Dermis blood vessel endothelial cell (primary cell): ENCODE data around the gene EXT2. TPM values are rescaled to one million over a fixed set of nuclear protein-coding genes. Genes with fewer than 3 reads are reported as not detected.

Experiments used
- DNase-seq: peaks from one replicate; pipeline ENCODE4 v3.0.0; 2010
- total RNA-seq: library from RNA; depleted of rRNA; stranded (reverse); fragments of >200 nt; gene quantifications from 2 replicates; pipeline ENCODE4 v1.2.3, GENCODE V29; 2014

The EXT2 gene
- total RNA-seq, 1 donor from 2014 or later = 149 TPM

- DNase-seq = no peak
Measured at GRCh38 chr11:44246726-44247125, 151.2 kb downstream of the EXT2 start.

- DNase-seq = no peak
Measured at GRCh38 chr11:44247508-44247907, 152.0 kb downstream of the EXT2 start.

GRCh38 chr11:44248109-44248508, 152.6 kb downstream of the EXT2 start:
- no peak for DNase-seq

DNA sequence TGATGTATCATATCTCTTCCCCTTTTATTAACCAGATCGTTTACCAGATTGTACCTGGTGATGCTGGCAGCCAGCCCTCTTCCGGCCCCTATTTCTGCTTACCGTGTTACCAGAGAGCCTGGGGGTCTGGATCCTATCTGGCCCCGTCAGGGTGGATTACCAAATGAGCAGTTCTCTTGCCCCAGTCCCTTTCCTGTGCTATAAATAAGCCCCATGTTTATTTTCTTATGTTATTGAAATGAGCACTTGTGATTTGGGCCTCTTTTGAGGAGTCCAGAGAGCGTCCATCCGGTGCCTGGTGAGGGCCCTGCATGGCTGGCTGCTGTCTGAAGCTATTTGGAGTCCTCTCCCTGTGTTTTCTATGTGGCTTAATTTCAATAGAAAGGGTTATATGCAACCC, 154.9 kb downstream of the EXT2 start:
- DNase-seq = no peak

DNA sequence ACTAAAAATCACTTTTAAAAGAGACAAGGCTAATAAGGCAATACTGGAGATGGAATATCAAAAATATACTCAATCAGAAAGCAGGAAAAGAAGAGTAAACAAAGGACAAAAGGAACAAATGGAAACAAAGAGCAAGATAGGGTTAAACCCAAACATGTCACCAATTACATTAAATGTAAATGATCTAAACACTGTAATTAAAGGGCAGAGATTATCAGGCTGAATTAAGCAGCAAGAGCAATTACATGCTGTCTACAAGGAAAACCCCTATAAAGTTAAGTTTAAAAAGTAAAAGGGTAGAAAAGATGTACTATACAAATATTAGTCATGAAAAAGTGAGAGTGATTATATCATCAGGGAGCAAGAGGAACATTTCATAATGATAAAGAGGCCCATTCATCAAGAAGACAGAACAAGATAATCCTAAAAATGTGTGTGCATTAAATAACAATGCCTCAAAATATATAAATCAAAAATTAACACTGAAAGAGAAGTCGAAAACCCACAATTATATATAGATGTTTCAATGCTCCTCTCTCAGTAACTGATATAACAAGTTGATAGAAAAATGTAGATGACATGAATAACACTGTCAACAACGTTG, 157.6 kb downstream of the EXT2 start:
- no peak for DNase-seq

DNA sequence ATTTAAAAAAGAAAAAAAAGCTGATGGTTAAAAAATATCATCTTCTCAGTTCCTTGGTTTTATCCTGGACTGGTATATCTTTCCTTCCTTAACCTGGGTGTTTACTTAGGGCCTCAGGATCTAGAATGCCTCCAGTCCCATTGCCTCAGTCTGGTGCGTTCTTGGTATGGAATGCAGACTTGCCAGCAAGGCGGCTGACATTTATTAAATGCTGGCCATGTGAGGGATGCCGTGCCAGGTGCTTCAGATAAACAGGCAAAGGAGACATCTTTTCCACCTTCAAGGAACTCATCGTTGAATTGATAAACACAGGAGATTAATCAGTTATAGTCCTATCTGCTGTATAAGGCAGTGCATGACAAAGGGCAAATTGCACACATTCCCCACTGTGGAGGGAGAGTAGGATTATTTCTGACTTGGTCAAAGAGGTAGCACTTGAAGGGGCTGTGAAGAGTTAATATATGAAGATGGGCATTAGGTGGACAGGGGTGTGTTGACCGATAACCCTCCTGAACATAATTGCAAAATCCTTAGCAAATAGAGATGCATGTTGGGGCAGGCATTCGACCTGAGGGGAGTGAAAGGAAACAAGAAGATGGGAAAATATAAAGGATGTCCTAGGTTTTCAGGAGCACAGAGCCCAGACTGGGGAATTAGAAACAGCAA, 160.1 kb downstream of the EXT2 start:
- no peak for DNase-seq

DNA sequence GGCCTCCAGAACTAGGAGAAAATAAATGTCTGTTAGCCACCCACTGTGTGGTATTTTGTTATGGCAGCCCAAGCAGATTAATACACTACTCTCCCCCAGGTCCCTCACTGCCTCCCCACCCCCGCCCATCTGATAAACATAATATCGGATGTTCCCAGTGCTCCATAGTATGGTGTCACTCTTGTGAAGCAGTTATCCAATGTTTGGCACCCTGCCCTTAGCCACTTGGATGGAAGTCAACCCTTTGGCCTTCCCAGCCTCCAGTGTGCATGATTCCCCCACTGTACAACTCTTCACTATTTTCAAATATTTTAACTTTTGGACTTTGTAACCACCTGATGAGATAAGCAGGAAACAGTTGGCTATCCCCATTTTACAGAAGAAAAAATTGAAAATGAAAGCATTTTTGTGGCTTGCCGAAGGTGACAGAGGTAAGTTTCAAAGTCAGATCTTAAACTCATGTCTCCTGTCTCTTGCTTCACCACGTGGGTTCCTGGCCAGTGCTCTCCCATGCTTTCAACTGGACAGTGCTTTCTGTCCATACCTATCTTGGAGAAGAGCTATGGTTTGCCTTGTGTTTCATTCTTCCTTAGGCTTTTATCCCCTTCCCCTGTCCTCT, 161.3 kb downstream of the EXT2 start:
- DNase-seq = no peak

GRCh38 chr11:44257338-44258189, 162.1 kb downstream of the EXT2 start:
- no peak for DNase-seq

DNA sequence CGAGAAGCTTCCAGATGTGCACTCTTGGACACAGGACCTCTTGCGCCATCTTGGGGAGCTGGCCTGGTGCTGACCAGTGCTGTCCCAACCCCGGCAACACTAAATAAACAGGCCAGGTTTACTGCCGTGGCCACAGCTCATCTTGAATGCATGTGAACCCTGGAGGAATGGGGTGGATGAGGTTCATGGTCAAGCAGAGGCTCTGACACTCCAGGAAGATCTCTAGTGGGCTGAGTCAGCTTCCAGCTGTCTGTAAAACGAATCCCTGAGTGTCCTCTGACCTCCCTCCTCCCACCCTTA, 162.7 kb downstream of the EXT2 start:
- DNase-seq = no peak

DNA sequence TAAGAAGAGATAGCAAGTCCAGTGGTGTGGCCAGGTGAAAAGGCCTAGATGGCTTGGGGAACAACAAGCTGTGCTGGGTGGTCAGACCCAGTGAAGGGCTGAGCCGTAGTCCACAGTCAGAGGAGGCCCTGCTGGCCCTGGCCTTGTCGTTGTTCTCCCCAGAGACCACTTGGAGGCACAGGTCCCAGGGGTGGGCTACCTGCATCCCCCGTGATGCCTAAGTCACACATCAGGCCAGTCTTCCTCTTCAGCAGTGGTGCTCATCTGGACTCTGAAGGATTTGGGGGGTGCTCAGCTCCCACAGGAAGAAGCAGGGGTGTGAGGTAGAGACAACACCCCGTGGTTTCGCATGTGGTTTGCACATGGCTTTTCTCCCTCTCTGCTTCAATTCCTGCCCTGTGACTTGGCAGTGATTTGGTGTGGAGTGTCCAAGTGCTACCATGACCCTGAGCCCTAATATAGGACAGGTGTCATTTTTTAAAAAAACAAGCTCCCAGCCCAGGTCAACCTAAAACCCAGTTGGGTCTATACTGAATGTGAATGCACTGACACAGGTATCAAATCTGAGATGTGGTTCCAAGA, 163.5 kb downstream of the EXT2 start:
- no peak for DNase-seq

DNA sequence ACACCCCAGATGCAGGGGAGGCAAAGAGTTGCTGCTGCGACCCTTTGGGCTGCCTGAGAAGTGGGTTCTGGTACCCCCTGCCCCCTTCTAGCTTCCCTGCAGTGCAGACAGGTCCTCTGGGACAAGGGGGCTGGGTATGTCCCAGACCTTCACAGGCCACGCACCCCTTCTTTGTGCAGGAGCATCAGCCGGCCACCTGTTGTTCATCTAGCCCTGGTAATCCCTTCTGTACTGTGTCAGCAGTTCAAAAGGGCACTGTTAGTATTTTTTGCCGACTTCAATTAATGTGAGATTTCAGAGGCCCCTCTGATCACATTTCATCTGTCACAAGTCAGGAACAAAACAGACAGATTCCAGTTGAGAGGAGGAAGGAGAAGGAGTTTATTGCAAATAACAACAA, 164.6 kb downstream of the EXT2 start:
- no peak for DNase-seq

GRCh38 chr11:44261800-44262591, 166.5 kb downstream of the EXT2 start:
- no peak for DNase-seq

DNA sequence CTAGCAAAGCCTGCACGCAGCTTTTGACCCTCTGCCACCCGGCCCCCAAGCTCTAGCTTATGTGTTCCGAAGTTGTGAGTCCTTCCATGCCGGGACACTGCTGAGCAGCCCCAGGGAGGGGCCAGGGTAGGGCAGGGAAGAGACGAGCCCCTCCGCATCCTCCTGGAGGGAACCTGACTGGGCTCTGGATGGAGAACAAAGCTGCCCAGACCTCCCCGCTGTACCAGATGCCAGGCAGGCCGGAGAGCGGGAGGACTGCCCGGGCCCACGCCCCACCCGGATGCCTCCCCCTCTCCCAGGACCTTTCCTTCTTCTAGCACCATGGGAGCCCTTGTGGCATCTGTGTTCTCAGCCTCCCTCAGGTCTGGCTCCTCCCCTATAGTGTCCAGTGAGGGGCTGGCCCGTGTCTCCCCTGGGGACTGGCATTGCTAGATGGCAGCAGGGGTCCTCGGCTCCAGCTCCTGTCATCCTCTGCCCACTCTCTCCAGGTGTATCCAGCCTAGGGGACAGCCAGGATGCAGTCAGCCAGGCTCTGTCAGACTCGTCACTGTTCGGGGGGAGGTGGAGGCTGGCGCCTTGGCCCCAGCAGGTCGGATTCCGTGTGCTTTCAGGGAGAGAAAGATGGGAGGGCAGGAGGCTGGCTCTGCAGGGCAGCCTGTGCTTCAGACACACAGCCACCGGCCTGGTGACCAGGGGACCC, 168.4 kb downstream of the EXT2 start:
- no peak for DNase-seq

- no peak for DNase-seq
Measured at GRCh38 chr11:44264438-44264749, 168.9 kb downstream of the EXT2 start.

DNA sequence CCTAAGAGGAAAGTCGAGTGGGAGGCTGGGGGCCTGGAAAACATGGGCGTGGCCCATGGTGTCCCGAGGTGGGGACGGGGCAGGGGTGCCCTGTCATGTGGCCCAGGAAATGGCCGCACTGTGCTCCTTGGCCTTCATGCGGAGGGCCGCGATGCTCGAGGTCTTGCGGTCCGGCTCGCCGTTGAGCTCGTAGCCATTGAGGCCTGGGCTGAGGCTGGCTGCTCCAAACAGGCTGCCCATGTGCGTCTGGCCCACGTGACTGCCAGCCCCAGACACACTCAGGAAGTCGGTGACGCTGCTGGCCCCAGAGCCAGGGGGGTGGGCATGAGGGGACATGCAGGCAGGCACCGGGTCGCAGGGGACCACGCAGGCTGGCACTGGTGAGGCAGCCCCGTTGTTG, 169.3 kb downstream of the EXT2 start:
- DNase-seq = no peak

GRCh38 chr11:44266056-44266780, 170.7 kb downstream of the EXT2 start:
- no peak for DNase-seq

- DNase-seq = no peak
Measured at GRCh38 chr11:44267006-44267749, 171.7 kb downstream of the EXT2 start.

DNA sequence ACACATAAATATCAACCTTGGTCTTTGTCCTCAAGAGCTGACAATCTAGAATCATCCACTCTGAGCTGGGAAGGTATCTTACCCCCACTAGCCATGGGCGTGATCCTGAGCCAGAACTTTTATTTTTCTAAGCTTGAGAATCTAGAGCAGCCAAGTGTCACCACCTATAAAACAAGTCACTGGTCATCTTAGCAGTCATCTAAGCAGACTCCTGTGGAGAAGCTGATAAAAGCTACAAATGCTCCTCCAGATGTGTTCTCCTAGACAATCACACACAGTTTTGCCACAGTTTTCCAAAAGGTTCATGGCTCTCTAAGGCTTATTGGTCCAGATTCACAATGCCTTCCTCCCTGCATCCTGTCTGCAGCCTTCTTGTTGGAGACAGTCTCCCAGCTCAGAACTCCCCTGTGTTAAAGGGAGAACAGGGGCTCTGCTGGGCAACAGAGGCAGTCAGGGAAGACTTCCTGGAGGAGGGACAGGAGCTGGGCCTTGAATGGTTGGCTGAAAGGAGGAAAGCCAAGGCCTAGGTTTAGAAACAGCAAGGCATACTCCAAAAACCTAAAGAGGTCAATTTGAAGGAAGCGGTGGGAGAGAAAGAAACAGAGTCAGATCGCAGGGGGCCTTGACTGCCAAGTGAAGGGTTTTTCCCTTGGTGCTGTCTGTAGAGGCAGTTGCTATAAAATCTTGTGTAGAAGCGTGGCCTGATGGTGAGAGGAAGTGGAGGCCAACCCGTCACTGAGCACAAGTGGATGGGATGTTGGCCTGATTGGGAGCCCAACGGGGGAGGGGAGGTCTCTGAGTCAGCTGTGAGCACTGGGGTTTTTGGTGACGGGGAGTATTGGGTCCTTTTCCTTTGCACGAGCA, 172.5 kb downstream of the EXT2 start:
- peak; percentile 13 for DNase-seq

- no peak for DNase-seq
Measured at GRCh38 chr11:44268614-44269080, 173.2 kb downstream of the EXT2 start.
